DOHH2 (cell line): ENCODE results near the gene ALOX12B.

Experiments
- CTCF ChIP-seq: fragments of 200-600 bp; sonication (generic); IDR thresholded peaks from one replicate; pipeline ENCODE4 v1.5.1; 2014; ENCODE audit warnings: antibody characterized with exemption, mild to moderate bottlenecking, low read depth, low read length; ENCODE audit not compliant: poor library complexity, severe bottlenecking
- EZH2phosphoT487 ChIP-seq: fragments of 200-600 bp; sonication (generic); IDR thresholded peaks from 2 replicates; pipeline ENCODE4 v1.6.1; 2017; ENCODE audit warnings: borderline replicate concordance, mild to moderate bottlenecking, antibody characterized with exemption, low read length, moderate library complexity, mixed read lengths

GRCh38 chr17:8133399-8133798 lies 45.9 kb upstream of the ALOX12B start:
- no peak for TF ChIP-seq CTCF
- TF ChIP-seq EZH2phosphoT487: no peak
